GM23338 (cell line): Measurements from ENCODE around the gene LRRC28. TPM values are rescaled to one million over a fixed set of nuclear protein-coding genes. Genes with fewer than 3 reads are reported as not detected.
A peak's percentile ranks its signal among the peaks of the same experiment; 100 is the strongest.

Experiments
- ATAC-seq: fragments of 200-7000 bp; cut with Tn5 transposase; 3 replicates; pipeline ENCODE4 v1.9.1; 2020
- DNase-seq: peaks from one replicate; pipeline ENCODE4 v3.0.0-alpha.2; 2015; ENCODE audit warnings: low spot score
- H2AFZ ChIP-seq: fragments of 200-600 bp; sonication (generic); 2 replicates; pipeline ENCODE4 v1.8.0; 2016; ENCODE audit warnings: antibody characterized with exemption, mild to moderate bottlenecking, moderate library complexity
- H3F3A ChIP-seq: fragments of 200-600 bp; sonication (generic); replicated peaks from 2 replicates; pipeline ENCODE4 v1.8.0; 2017; ENCODE audit warnings: antibody characterized with exemption, mixed run types, low read depth
- H3K27ac ChIP-seq: fragments of 200-600 bp; sonication (generic); 2 replicates; pipeline ENCODE4 v1.6.1; 2016; ENCODE audit warnings: low read depth
- H3K27me3 ChIP-seq: fragments of 200-600 bp; sonication (generic); 2 replicates; pipeline ENCODE4 v1.8.0; 2016; ENCODE audit warnings: mild to moderate bottlenecking, mixed run types, moderate library complexity; ENCODE audit not compliant: insufficient read depth
- H3K36me3 ChIP-seq: fragments of 200-600 bp; sonication (generic); 2 replicates; pipeline ENCODE4 v1.8.0; 2016; ENCODE audit warnings: mild to moderate bottlenecking; ENCODE audit not compliant: insufficient read depth
- H3K4me1 ChIP-seq: fragments of 200-600 bp; sonication (generic); 2 replicates; pipeline ENCODE4 v1.8.0; 2016; ENCODE audit warnings: mild to moderate bottlenecking, moderate library complexity; ENCODE audit not compliant: insufficient read depth
- H3K4me2 ChIP-seq: fragments of 200-600 bp; sonication (generic); 2 replicates; pipeline ENCODE4 v1.7.1; 2017; ENCODE audit warnings: mixed run types
- H3K4me3 ChIP-seq: fragments of 200-600 bp; sonication (generic); 2 replicates; pipeline ENCODE4 v1.6.1; 2016; ENCODE audit warnings: mixed run types
- H3K79me2 ChIP-seq: fragments of 200-600 bp; sonication (generic); replicated peaks from 2 replicates; pipeline ENCODE4 v1.8.0; 2017; ENCODE audit warnings: mild to moderate bottlenecking; ENCODE audit not compliant: insufficient read depth
- H3K9me2 ChIP-seq: fragments of 200-600 bp; sonication (generic); 2 replicates; pipeline ENCODE4 v1.8.0; 2017; ENCODE audit not compliant: insufficient read depth
- H4K20me1 ChIP-seq: fragments of 200-600 bp; sonication (generic); replicated peaks from 2 replicates; pipeline ENCODE4 v1.8.0; 2017; ENCODE audit warnings: mild to moderate bottlenecking; ENCODE audit not compliant: insufficient read depth
- H3K27ac Mint-ChIP-seq: 2 replicates; pipeline ENCODE4 v1.8.0; 2020; ENCODE audit warnings: inconsistent platforms, mild to moderate bottlenecking, moderate library complexity, mixed read lengths
- H3K27me3 Mint-ChIP-seq: 3 replicates; pipeline ENCODE4 v1.8.0; 2022; ENCODE audit warnings: low read depth, mild to moderate bottlenecking, moderate library complexity, mixed read lengths, inconsistent platforms; ENCODE audit not compliant: insufficient read depth, poor library complexity
- H3K36me3 Mint-ChIP-seq: 3 replicates; pipeline ENCODE4 v1.8.0; 2021; ENCODE audit warnings: low read depth, mild to moderate bottlenecking, inconsistent platforms, moderate library complexity, mixed read lengths
- H3K4me1 Mint-ChIP-seq: 3 replicates; pipeline ENCODE4 v1.8.0; 2020; ENCODE audit warnings: mild to moderate bottlenecking, inconsistent platforms, mixed read lengths
- H3K4me3 Mint-ChIP-seq: 3 replicates; pipeline ENCODE4 v1.8.0; 2021; ENCODE audit warnings: moderate library complexity, mild to moderate bottlenecking, inconsistent platforms, mixed read lengths
- H3K9me3 Mint-ChIP-seq: 3 replicates; pipeline ENCODE4 v1.8.0; 2020; ENCODE audit warnings: moderate library complexity, mild to moderate bottlenecking, inconsistent platforms, mixed read lengths
- CREB1 ChIP-seq: fragments of 250-450 bp; sonication (Bioruptor Pico); IDR thresholded peaks from 2 replicates; pipeline ENCODE4 v1.5.0; 2020; ENCODE audit warnings: low read depth, mild to moderate bottlenecking, moderate library complexity
- CTCF ChIP-seq, 2 experiments: fragments of 200-600 bp in 1 of 2; sonication (generic) in 1 of 2; conservative IDR thresholded peaks; 2 replicates each; pipeline versions ENCODE4 v1.5.1 to v1.6.1; 2016 to 2017; ENCODE audit warnings: antibody characterized with exemption in 2 of 2, low read depth in 2 of 2, mild to moderate bottlenecking in 2 of 2, moderate library complexity in 1 of 2
- ETS1 ChIP-seq: IDR thresholded peaks from 2 replicates; pipeline ENCODE4 v1.6.1; 2016; ENCODE audit warnings: antibody characterized with exemption
- EZH2 ChIP-seq: fragments of 200-600 bp; sonication (generic); IDR thresholded peaks from one replicate; pipeline ENCODE4 v1.8.0; 2017; ENCODE audit warnings: antibody characterized with exemption, mild to moderate bottlenecking, low read depth; ENCODE audit not compliant: unreplicated experiment
- EZH2phosphoT487 ChIP-seq: fragments of 200-600 bp; sonication (generic); IDR thresholded peaks from one replicate; pipeline ENCODE4 v1.8.1; 2018; ENCODE audit warnings: antibody characterized with exemption; ENCODE audit not compliant: unreplicated experiment
- JUNB ChIP-seq: IDR thresholded peaks from one replicate; pipeline ENCODE4 v1.6.1; 2016; ENCODE audit warnings: antibody characterized with exemption; ENCODE audit not compliant: unreplicated experiment
- NANOG ChIP-seq: IDR thresholded peaks from 2 replicates; pipeline ENCODE4 v1.6.1; 2016; ENCODE audit warnings: antibody characterized with exemption, borderline replicate concordance
- POLR2AphosphoS5 ChIP-seq: IDR thresholded peaks from 2 replicates; pipeline ENCODE4 v1.6.1; 2016; ENCODE audit warnings: antibody characterized with exemption, low read depth
- REST ChIP-seq: IDR thresholded peaks from one replicate; pipeline ENCODE4 v1.6.1; 2018; ENCODE audit warnings: antibody characterized with exemption; ENCODE audit not compliant: unreplicated experiment
- STAT1 ChIP-seq: IDR thresholded peaks from one replicate; pipeline ENCODE4 v1.6.1; 2016; ENCODE audit warnings: antibody characterized with exemption; ENCODE audit not compliant: unreplicated experiment
- ZNF114 ChIP-seq: fragments of 250-450 bp; sonication (Bioruptor Pico); IDR thresholded peaks from 2 replicates; pipeline ENCODE4 v1.5.0; 2020; ENCODE audit warnings: mild to moderate bottlenecking, moderate library complexity
- ZNF331 ChIP-seq: fragments of 250-450 bp; sonication (Bioruptor Pico); IDR thresholded peaks from 2 replicates; pipeline ENCODE4 v1.5.0; 2020; ENCODE audit warnings: low read depth, mild to moderate bottlenecking, moderate library complexity
- ZNF462 ChIP-seq: fragments of 250-450 bp; sonication (Bioruptor Pico); IDR thresholded peaks from 2 replicates; pipeline ENCODE4 v1.5.0; 2020; ENCODE audit warnings: mild to moderate bottlenecking, moderate library complexity
- polyA plus RNA-seq: library from polyadenylated mRNA; unstranded; fragments of >200 nt; fragmentation: Nextera tagmentation; extraction: Ambion mirVana; gene quantifications from 2 replicates; pipeline ENCODE4 v1.2.1, GENCODE V29; 2016
- total RNA-seq: library from RNA; depleted of rRNA; stranded (reverse); fragments of >200 nt; shearing (Covaris generic); gene quantifications from 2 replicates; pipeline ENCODE4 v1.2.3, GENCODE V29; 2014

LRRC28 gene
- total and polyA plus RNA-seq, 2 experiments from 2014 or later = 12.9 to 28.4 TPM

- Mint-ChIP-seq H3K9me3 (peaks cover 6% of the 10 kb centered on the region; the same call in 2 of the 3 replicates), H3K4me1 (peaks cover 25% of the 10 kb centered on the region), H3K36me3 (peaks cover 7% of the 10 kb centered on the region; the same call in 2 of the 3 replicates), H3K27ac (peak overlapping the region; percentile 64), H3K4me3 (no peak overlapping the region), H3K27me3 (no peaks in the 10 kb centered on the region)
- no peaks in the 10 kb centered on the region for H3F3A ChIP-seq
- ATAC-seq (no peak), DNase-seq (no peak)
- H3K9me2 ChIP-seq = no peaks in the 10 kb centered on the region
- H3K36me3 ChIP-seq = no peaks in the 10 kb centered on the region
- H3K4me2 ChIP-seq = peak overlapping the region; percentile 13; the same call in 1 of the 2 replicates
- H3K27me3 ChIP-seq = no peaks in the 10 kb centered on the region
- H3K27ac ChIP-seq = no peak overlapping the region
- no peaks in the 10 kb centered on the region for H3K79me2 ChIP-seq
- TF ChIP-seq ZNF114 (CRISPR knock-in tag) = no peak
- TF ChIP-seq REST = no peak
- no peak for TF ChIP-seq EZH2phosphoT487
- TF ChIP-seq EZH2 = no peak
- no peak for TF ChIP-seq CTCF (conservative IDR thresholded peaks at IDR 0.05; ENCODE audit: low read depth in 2 of 2)
- TF ChIP-seq ETS1 = no peak
- no peak for TF ChIP-seq ZNF462
- TF ChIP-seq STAT1 = no peak
- TF ChIP-seq POLR2AphosphoS5 = no peak
- TF ChIP-seq JUNB = no peak
- TF ChIP-seq NANOG = no peak
- no peak for TF ChIP-seq CREB1
- TF ChIP-seq ZNF331 (CRISPR knock-in tag) = no peak
- H4K20me1 ChIP-seq = no peaks in the 10 kb centered on the region
- no peak overlapping the region for H2AFZ ChIP-seq
- peaks cover 32% of the 10 kb centered on the region for H3K4me1 ChIP-seq
- no peak overlapping the region for H3K4me3 ChIP-seq
Measured at GRCh38 chr15:99307735-99308134, 56.5 kb downstream of the LRRC28 start.
